Fibroblast of peridontal ligament (primary cell): Measurements from ENCODE around the gene PYM1.
A peak's percentile ranks its signal among the peaks of the same experiment; 100 is the strongest.
"Not testable (repeated sequence)": the region's sequence is repeated elsewhere in the genome, so short reads cannot be mapped to it uniquely, and the experiment has no call there.

Source experiments
- DNase-seq: peaks from one replicate; pipeline ENCODE4 v3.0.0-alpha.2; 2010; ENCODE audit errors: extremely low read depth

The PYM1 gene

GRCh38 chr12:55940065-55940732 is 12.5 kb upstream of the PYM1 start:
- DNase-seq: peak; percentile 85

GRCh38 chr12:55938826-55939501 is 11.3 kb upstream of the PYM1 start:
- DNase-seq: no peak

- no peak for DNase-seq
Measured at GRCh38 chr12:55937981-55938380, 10.3 kb upstream of the PYM1 start.

GRCh38 chr12:55935738-55936151 is 8.1 kb upstream of the PYM1 start:
- DNase-seq: no peak

- DNase-seq: no peak
Measured at GRCh38 chr12:55934773-55935172, 7.1 kb upstream of the PYM1 start.

- peak; percentile 61 for DNase-seq
Measured at GRCh38 chr12:55933799-55934742, 6.4 kb upstream of the PYM1 start.

- DNase-seq: peak; percentile 29
Measured at GRCh38 chr12:55933169-55933798, 5.6 kb upstream of the PYM1 start.

GRCh38 chr12:55932551-55932910 is 4.8 kb upstream of the PYM1 start:
- peak; percentile 32 for DNase-seq

GRCh38 chr12:55931780-55932550 is 4.3 kb upstream of the PYM1 start:
- peak; percentile 20 for DNase-seq

GRCh38 chr12:55931317-55931779 is 3.7 kb upstream of the PYM1 start:
- no peak for DNase-seq

- peak; percentile 90 for DNase-seq
Measured at GRCh38 chr12:55930771-55931316, 3.1 kb upstream of the PYM1 start, which contains the start of gene DGKA. Gene DGKA (plus strand): TSS chr12:55931162. CDS start chr12:55936504, 5,342 bp downstream.

- no peak for DNase-seq
Measured at GRCh38 chr12:55929306-55929791, 1.7 kb upstream of the PYM1 start.

- peak; percentile 88 for DNase-seq
Measured at GRCh38 chr12:55926738-55927587, 731 bp downstream of the PYM1 start.

GRCh38 chr12:55925870-55926737 is 1.6 kb downstream of the PYM1 start:
- no peak for DNase-seq

- DNase-seq: no peak
Measured at GRCh38 chr12:55925371-55925770, 2.3 kb downstream of the PYM1 start.

- not testable (repeated sequence) for DNase-seq
Measured at GRCh38 chr12:55923648-55924047, 4.0 kb downstream of the PYM1 start.

GRCh38 chr12:55922126-55922525 is 5.6 kb downstream of the PYM1 start:
- DNase-seq: no peak

- not testable (repeated sequence) for DNase-seq
Measured at GRCh38 chr12:55919032-55919431, 8.7 kb downstream of the PYM1 start.

- no peak for DNase-seq
Measured at GRCh38 chr12:55915482-55915859, 12.2 kb downstream of the PYM1 start.
